ENCODE results near the gene PRAF2. TPM values are rescaled to one million over a fixed set of nuclear protein-coding genes. Genes with fewer than 3 reads are reported as not detected.

Gene PRAF2
- total and polyA plus RNA-seq, 11 donors, result 8.0 to 24.0 (median 11.4) TPM

Other genes with a start within 250 kb of the PRAF2 start
- gene ERAS, start 247.5 kb downstream of the PRAF2 start, total RNA-seq, result not detected
- not detected for gene ERAS, start 247.5 kb downstream of the PRAF2 start, polyA plus RNA-seq
- 1 to 10 TPM in 2 of 9 donors, under 1 TPM in 1, not detected in 6; 0.67 to 3.9 (median 1.1) TPM for gene PCSK1N, start 238.4 kb downstream of the PRAF2 start, total RNA-seq
- gene PCSK1N, start 238.4 kb downstream of the PRAF2 start, polyA plus RNA-seq, result not detected
- 10 to 100 TPM; 57.1 to 86.9 (median 71.0) TPM for gene TIMM17B, start 176.2 kb downstream of the PRAF2 start, total RNA-seq
- gene TIMM17B, start 176.2 kb downstream of the PRAF2 start, polyA plus RNA-seq, result 10 to 100 TPM; 74.0 to 91.0 TPM
- gene PQBP1, start 176.1 kb downstream of the PRAF2 start, total RNA-seq, result 10 to 100 TPM; 45.3 to 67.0 (median 52.9) TPM
- gene PQBP1, start 176.1 kb downstream of the PRAF2 start, polyA plus RNA-seq, result 10 to 100 TPM; 88.0 to 99.0 TPM
- gene SLC35A2, start 162.4 kb downstream of the PRAF2 start, total RNA-seq, result 10 to 100 TPM; 10.5 to 23.3 (median 14.4) TPM
- 10 to 100 TPM in 1 of 2 donors, 1 to 10 TPM in 1; 6.1 to 28.5 TPM for gene SLC35A2, start 162.4 kb downstream of the PRAF2 start, polyA plus RNA-seq
- gene PIM2, start 155.0 kb downstream of the PRAF2 start, total RNA-seq, result 10 to 100 TPM in 2 of 9 donors, 1 to 10 TPM in 7; 2.3 to 13.3 (median 3.5) TPM
- gene PIM2, start 155.0 kb downstream of the PRAF2 start, polyA plus RNA-seq, result 1 to 10 TPM; 2.0 to 5.4 TPM
- 10 to 100 TPM; 17.6 to 31.1 (median 24.6) TPM for gene OTUD5, start 116.4 kb downstream of the PRAF2 start, total RNA-seq
- 10 to 100 TPM; 17.2 to 32.7 TPM for gene OTUD5, start 116.4 kb downstream of the PRAF2 start, polyA plus RNA-seq
- 1 to 10 TPM in 3 of 9 donors, under 1 TPM in 6; 0.09 to 1.5 (median 0.50) TPM for gene KCND1, start 102.2 kb downstream of the PRAF2 start, total RNA-seq
- under 1 TPM; 0.19 to 0.29 TPM for gene KCND1, start 102.2 kb downstream of the PRAF2 start, polyA plus RNA-seq
- gene GRIPAP1, start 71.7 kb downstream of the PRAF2 start, total RNA-seq, result 10 to 100 TPM; 11.4 to 41.6 (median 18.9) TPM
- 10 to 100 TPM; 20.2 to 20.4 TPM for gene GRIPAP1, start 71.7 kb downstream of the PRAF2 start, polyA plus RNA-seq
- gene TFE3, start 30.6 kb downstream of the PRAF2 start, total RNA-seq, result 10 to 100 TPM; 14.9 to 61.2 (median 23.6) TPM
- 10 to 100 TPM; 12.1 to 57.8 TPM for gene TFE3, start 30.6 kb downstream of the PRAF2 start, polyA plus RNA-seq
- gene CCDC120, start 15.0 kb downstream of the PRAF2 start, total RNA-seq, result 1 to 10 TPM in 6 of 9 donors, under 1 TPM in 3; 0.48 to 3.3 (median 1.1) TPM
- gene CCDC120, start 15.0 kb downstream of the PRAF2 start, polyA plus RNA-seq, result under 1 TPM; 0.95 to 0.97 TPM
- gene WDR45, start 5.9 kb upstream of the PRAF2 start, total RNA-seq, result 10 to 100 TPM; 49.2 to 98.5 (median 68.5) TPM
- 10 to 100 TPM; 65.1 to 89.9 TPM for gene WDR45, start 5.9 kb upstream of the PRAF2 start, polyA plus RNA-seq
- gene GPKOW, start 49.7 kb upstream of the PRAF2 start, total RNA-seq, result 10 to 100 TPM; 17.5 to 30.9 (median 19.4) TPM
- gene GPKOW, start 49.7 kb upstream of the PRAF2 start, polyA plus RNA-seq, result 10 to 100 TPM in 1 of 2 donors, 1 to 10 TPM in 1; 8.9 to 29.5 TPM
- 1 to 10 TPM; 2.6 to 7.1 (median 3.3) TPM for gene MAGIX, start 88.8 kb upstream of the PRAF2 start, total RNA-seq
- gene MAGIX, start 88.8 kb upstream of the PRAF2 start, polyA plus RNA-seq, result 1 to 10 TPM; 2.9 to 6.7 TPM
- gene PLP2, start 97.9 kb upstream of the PRAF2 start, total RNA-seq, result 100 to 1,000 TPM in 3 of 9 donors, 10 to 100 TPM in 6; 22.4 to 155 (median 50.4) TPM
- gene PLP2, start 97.9 kb upstream of the PRAF2 start, polyA plus RNA-seq, result 100 to 1,000 TPM in 1 of 2 donors, 10 to 100 TPM in 1; 63.0 to 373 TPM
- 10 to 100 TPM in 2 of 9 donors, 1 to 10 TPM in 7; 6.6 to 12.7 (median 9.3) TPM for gene PRICKLE3, start 112.4 kb upstream of the PRAF2 start, total RNA-seq
- gene PRICKLE3, start 112.4 kb upstream of the PRAF2 start, polyA plus RNA-seq, result 10 to 100 TPM in 1 of 2 donors, 1 to 10 TPM in 1; 6.5 to 13.2 TPM
- 1 to 10 TPM in 6 of 9 donors, under 1 TPM in 3; 0.49 to 2.7 (median 1.1) TPM for gene SYP, start 126.2 kb upstream of the PRAF2 start, total RNA-seq
- gene SYP, start 126.2 kb upstream of the PRAF2 start, polyA plus RNA-seq, result 1 to 10 TPM; 1.3 to 3.7 TPM
- gene CACNA1F, start 159.3 kb upstream of the PRAF2 start, total RNA-seq, result under 1 TPM in 6 of 9 donors, not detected in 3; 0.06 to 0.37 (median 0.09) TPM
- gene CACNA1F, start 159.3 kb upstream of the PRAF2 start, polyA plus RNA-seq, result under 1 TPM; 0.04 TPM
- 10 to 100 TPM in 8 of 9 donors, 1 to 10 TPM in 1; 9.6 to 13.4 (median 10.9) TPM for gene CCDC22, start 161.5 kb upstream of the PRAF2 start, total RNA-seq
- 10 to 100 TPM in 1 of 2 donors, 1 to 10 TPM in 1; 6.5 to 14.9 TPM for gene CCDC22, start 161.5 kb upstream of the PRAF2 start, polyA plus RNA-seq
- gene FOXP3, start 190.7 kb upstream of the PRAF2 start, total RNA-seq, result 1 to 10 TPM in 1 of 9 donors, not detected in 8; 1.4 TPM
- gene FOXP3, start 190.7 kb upstream of the PRAF2 start, polyA plus RNA-seq, result under 1 TPM in 1 of 2 donors, not detected in 1; 0.11 TPM
- gene PPP1R3F, start 195.8 kb upstream of the PRAF2 start, total RNA-seq, result 10 to 100 TPM; 14.4 to 28.4 (median 22.6) TPM
- 10 to 100 TPM; 13.9 to 31.7 TPM for gene PPP1R3F, start 195.8 kb upstream of the PRAF2 start, polyA plus RNA-seq
- gene GAGE10, start 229.6 kb upstream of the PRAF2 start, total RNA-seq, result not detected
- not detected for gene GAGE10, start 229.6 kb upstream of the PRAF2 start, polyA plus RNA-seq
- not detected for gene GAGE12J, start 248.0 kb upstream of the PRAF2 start, total RNA-seq
- not detected for gene GAGE12J, start 248.0 kb upstream of the PRAF2 start, polyA plus RNA-seq